Ovary (tissue), 9 donors: ENCODE measurements around the gene MYBPC3. TPM values are rescaled to one million over a fixed set of nuclear protein-coding genes. Genes with fewer than 3 reads are reported as not detected.
"Not testable (repeated sequence)": the region's sequence is repeated elsewhere in the genome, so short reads cannot be mapped to it uniquely, and the experiment has no call there.

Source experiments
- DNase-seq, 5 donors: peaks; one replicate each; pipeline ENCODE4 v3.0.0-alpha.2; 2019 to 2020
- H3K27ac ChIP-seq, 2 donors: fragments of 200-600 bp; one replicate each; pipeline versions ENCODE4 v1.5.1 to v1.8.0; 2019 to 2022
- H3K27me3 ChIP-seq: fragments of 200-600 bp; one replicate; pipeline ENCODE4 v1.8.0; 2022
- H3K36me3 ChIP-seq: fragments of 200-600 bp; sonication (generic); one replicate; pipeline ENCODE4 v1.5.1; 2019
- H3K4me1 ChIP-seq: one replicate; pipeline ENCODE4 v1.8.1; 2013; ENCODE audit warnings: mild to moderate bottlenecking, moderate library complexity; ENCODE audit not compliant: insufficient read depth
- H3K4me3 ChIP-seq: fragments of 200-600 bp; sonication (generic); one replicate; pipeline ENCODE4 v1.5.1; 2017
- H3K9me3 ChIP-seq, 2 donors: fragments of 200-600 bp in 1 of 2; sonication (generic) in 1 of 2; one replicate each; pipeline versions ENCODE4 v1.5.1 to v1.8.1; 2013 to 2019; ENCODE audit warnings: mild to moderate bottlenecking in 1 of 2, moderate library complexity in 1 of 2
- EP300 ChIP-seq: sonication (generic); formaldehyde crosslinking; IDR thresholded peaks from one replicate; pipeline ENCODE4 v1.6.1; 2017; ENCODE audit warnings: antibody characterized with exemption
- POLR2A ChIP-seq: fragments of 450-650 bp; IDR thresholded peaks from one replicate; pipeline ENCODE4 v1.6.1; 2017; ENCODE audit warnings: antibody characterized with exemption, mild to moderate bottlenecking, moderate library complexity
- WGBS, 3 donors: extraction: QIAGEN DNeasy Blood & Tissue Kit in 1 of 3; methylation state at CpG; one replicate each; pipeline versions ENCODE4 v1.1.5 to v1.1.7; 2013 to 2017; 5-methylcytosine and 5-hydroxymethylcytosine counted together
- intact Hi-C, 4 donors: fragments of 100-400 bp; cut with DNase I; formaldehyde crosslinking; loops; one replicate each; pipeline versions ENCODE4 v1.11.0 to v1.15.1; 2022 to 2023
- polyA plus RNA-seq, 2 donors: library from polyadenylated mRNA; stranded (reverse); fragments of 200-250 nt in 1 of 2; fragments of 350-450 nt in 1 of 2; fragmentation: Illumina TruSeq in 1 of 2; extraction: RNeasy Lipid Tissue Mini Kit (QIAGEN cat#74804) in 1 of 2; gene quantifications; one replicate each; pipeline ENCODE4 v1.2.3, GENCODE V29; 2013 to 2014
- total RNA-seq, 7 donors: library from RNA; depleted of rRNA in 2 of 7; stranded (reverse); fragments of >200 nt in 2 of 7; fragmentation: NEBNext Ultra II Directional in 3 of 7; extraction: Animal tissue kit (Norgen Biotek cat#: 25700) in 3 of 7; gene quantifications; one replicate each; pipeline versions ENCODE4 v1.1.0 to v1.2.4, GENCODE V29; 2016 to 2023
- TF ChIP-seq, protein P1 (sequence below), 3 donors: fragments of 450-650 bp in 2 of 3; fragments of 200-600 bp in 1 of 3; IDR thresholded peaks; one replicate each; pipeline versions ENCODE4 v1.5.1 to v1.8.0; 2016 to 2022; ENCODE audit warnings: antibody characterized with exemption in 3 of 3, mild to moderate bottlenecking in 1 of 3
- donor health status: DM: no; HTN: no; CAD: no; lungs with moderate emphysema.
- donor health status: DM: no; HTN: no; CAD: no.
- donor health status: Bipolar disorder and iron deficiency.
- donor health status: DM: yes; HTN: yes; CAD: no.
- donor health status: DM: no; HTN: no; CAD: no.
- donor health status: DM: yes; HTN: yes; CAD: no.

MYBPC3 gene
- total and polyA plus RNA-seq, 9 donors, result 0.05 to 0.40 (median 0.22) TPM; not detected in 4

DNA sequence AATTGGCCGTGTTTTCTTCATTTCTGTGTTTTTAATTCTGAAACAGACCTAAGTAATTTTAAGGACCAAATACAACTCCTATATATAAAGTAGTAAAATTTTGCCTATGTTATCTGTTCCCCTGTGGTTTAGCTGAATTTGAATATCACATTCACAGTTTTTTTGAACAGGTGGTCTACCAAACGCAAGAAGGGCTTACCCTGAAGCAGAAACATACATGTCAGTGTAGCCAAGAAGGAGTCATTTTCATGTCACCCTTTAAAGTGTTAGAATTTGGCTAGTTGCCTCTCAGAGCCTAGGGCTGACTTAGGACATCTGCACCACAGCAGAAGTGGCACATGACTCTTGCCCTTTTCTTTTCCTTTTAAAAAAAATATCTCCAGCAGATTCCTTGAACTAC is 34.3 kb downstream of the MYBPC3 start:
- TF ChIP-seq, protein P1, sequence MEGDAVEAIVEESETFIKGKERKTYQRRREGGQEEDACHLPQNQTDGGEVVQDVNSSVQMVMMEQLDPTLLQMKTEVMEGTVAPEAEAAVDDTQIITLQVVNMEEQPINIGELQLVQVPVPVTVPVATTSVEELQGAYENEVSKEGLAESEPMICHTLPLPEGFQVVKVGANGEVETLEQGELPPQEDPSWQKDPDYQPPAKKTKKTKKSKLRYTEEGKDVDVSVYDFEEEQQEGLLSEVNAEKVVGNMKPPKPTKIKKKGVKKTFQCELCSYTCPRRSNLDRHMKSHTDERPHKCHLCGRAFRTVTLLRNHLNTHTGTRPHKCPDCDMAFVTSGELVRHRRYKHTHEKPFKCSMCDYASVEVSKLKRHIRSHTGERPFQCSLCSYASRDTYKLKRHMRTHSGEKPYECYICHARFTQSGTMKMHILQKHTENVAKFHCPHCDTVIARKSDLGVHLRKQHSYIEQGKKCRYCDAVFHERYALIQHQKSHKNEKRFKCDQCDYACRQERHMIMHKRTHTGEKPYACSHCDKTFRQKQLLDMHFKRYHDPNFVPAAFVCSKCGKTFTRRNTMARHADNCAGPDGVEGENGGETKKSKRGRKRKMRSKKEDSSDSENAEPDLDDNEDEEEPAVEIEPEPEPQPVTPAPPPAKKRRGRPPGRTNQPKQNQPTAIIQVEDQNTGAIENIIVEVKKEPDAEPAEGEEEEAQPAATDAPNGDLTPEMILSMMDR (IDR thresholded peaks at IDR 0.05), result no peak
- TF ChIP-seq POLR2A (no peak), EP300 (no peak)
- Histone ChIP-seq H3K4me1 (no peaks in the 10 kb centered on the region), H3K27me3 (no peaks in the 10 kb centered on the region), H3K4me3 (no peak overlapping the region), H3K36me3 (no peaks in the 10 kb centered on the region), H3K9me3 (no peaks in the 10 kb centered on the region), H3K27ac (no peak overlapping the region)
- no peak for DNase-seq
- 92 to 98% (median 92%) methylated on average over 2 of the region's 2 CpGs for WGBS, 3 donors
- intact Hi-C loops, result no loop called here

DNA sequence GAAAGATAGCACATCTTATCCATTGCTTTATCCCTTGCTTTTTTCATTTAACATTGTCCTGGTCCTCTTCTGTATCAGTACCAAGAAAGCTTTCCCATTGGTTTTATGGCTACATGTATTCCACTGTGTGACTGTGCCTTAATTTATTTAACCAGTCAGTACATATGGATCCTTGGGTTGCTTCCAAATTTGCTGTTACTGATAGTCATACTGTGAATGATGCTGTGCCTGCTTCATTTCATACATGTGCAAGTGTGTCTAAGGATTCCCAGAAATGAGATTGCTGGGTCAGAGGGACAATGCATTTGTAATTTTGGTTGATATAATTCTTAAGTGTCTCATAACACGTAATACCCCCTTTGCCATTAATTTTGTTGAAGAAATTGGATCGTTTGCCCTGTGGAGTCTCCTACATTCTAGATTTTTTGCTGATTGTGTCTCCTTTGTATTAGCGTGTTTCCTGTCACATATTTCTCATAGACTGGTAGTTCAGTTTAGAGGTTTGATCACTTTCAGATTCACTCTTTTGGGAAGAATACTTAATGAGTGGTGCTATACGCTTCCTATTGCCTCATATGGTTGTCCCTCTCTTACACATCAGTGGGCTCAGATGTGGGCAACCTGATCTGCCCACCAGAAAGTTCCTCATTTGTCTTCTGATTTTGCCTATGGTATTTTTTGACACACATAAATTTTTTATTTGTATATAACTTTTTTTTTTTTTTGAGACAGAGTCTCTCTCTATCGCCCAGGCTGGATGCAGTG is 35.3 kb downstream of the MYBPC3 start:
- Histone ChIP-seq H3K4me3 (no peak overlapping the region), H3K36me3 (no peaks in the 10 kb centered on the region), H3K27me3 (no peaks in the 10 kb centered on the region), H3K9me3 (no peaks in the 10 kb centered on the region), H3K4me1 (no peaks in the 10 kb centered on the region), H3K27ac (no peak overlapping the region)
- intact Hi-C loops, result no loop called here
- WGBS, 3 donors, result 86 to 88% (median 87%) methylated on average over 5 of the region's 5 CpGs
- TF ChIP-seq EP300, result no peak
- TF ChIP-seq POLR2A, result no peak
- TF ChIP-seq, protein P1 (IDR thresholded peaks at IDR 0.05), result no peak
- no peak for DNase-seq

DNA sequence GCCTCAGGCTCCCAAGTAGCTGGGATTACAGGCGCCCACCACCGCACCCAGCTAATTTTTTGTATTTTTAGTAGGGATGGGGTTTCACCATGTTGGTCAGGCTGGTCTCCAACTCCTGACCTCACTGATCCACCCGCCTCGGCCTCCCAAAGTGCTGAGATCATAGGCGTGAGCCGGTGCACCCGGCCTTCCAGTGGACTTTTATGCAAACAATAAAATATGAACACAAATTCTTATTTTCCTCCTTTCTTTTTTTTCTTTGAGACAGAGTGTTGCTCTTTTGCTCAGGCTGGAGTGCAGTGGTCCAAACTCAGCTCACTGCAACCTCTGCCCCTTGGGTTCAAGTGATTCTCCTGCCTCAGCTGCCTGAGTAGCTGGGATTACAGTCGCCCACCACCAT is 36.0 kb downstream of the MYBPC3 start:
- WGBS, 3 donors, result 92 to 94% (median 94%) methylated on average over 8 of the region's 8 CpGs
- H3K4me3 ChIP-seq, H3K27ac ChIP-seq, intact Hi-C loops, H3K9me3 ChIP-seq, H3K4me1 ChIP-seq, H3K36me3 ChIP-seq, DNase-seq, H3K27me3 ChIP-seq: not testable (repeated sequence)

DNA sequence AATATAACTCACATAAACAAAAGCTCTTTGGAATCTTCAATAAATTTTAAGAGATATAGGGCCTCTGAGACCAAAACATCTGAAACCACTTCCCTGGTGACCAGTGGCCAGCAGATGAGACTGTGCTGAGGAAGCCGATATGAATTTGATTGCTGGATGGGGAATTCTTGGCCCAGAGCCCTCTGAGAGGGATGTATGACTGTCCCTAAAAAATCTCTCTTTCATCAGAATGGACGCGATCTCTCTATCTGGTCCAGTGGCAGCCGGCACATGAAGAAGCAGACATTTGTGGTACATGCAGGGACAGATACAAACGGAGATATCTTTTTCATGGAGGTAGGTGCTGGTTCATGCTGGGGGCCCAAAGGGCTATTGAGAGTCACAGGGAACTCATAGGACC is 37.5 kb downstream of the MYBPC3 start:
- Histone ChIP-seq H3K36me3 (no peaks in the 10 kb centered on the region), H3K27ac (no peak overlapping the region), H3K9me3 (no peaks in the 10 kb centered on the region), H3K4me3 (no peak overlapping the region), H3K4me1 (no peaks in the 10 kb centered on the region), H3K27me3 (no peaks in the 10 kb centered on the region)
- intact Hi-C loops, result no loop called here
- DNase-seq, result no peak
- TF ChIP-seq, protein P1 (IDR thresholded peaks at IDR 0.05), result no peak
- TF ChIP-seq POLR2A, result no peak
- no peak for TF ChIP-seq EP300
- WGBS, 3 donors, result 80 to 85% (median 83%) methylated on average over 5 of the region's 5 CpGs

DNA sequence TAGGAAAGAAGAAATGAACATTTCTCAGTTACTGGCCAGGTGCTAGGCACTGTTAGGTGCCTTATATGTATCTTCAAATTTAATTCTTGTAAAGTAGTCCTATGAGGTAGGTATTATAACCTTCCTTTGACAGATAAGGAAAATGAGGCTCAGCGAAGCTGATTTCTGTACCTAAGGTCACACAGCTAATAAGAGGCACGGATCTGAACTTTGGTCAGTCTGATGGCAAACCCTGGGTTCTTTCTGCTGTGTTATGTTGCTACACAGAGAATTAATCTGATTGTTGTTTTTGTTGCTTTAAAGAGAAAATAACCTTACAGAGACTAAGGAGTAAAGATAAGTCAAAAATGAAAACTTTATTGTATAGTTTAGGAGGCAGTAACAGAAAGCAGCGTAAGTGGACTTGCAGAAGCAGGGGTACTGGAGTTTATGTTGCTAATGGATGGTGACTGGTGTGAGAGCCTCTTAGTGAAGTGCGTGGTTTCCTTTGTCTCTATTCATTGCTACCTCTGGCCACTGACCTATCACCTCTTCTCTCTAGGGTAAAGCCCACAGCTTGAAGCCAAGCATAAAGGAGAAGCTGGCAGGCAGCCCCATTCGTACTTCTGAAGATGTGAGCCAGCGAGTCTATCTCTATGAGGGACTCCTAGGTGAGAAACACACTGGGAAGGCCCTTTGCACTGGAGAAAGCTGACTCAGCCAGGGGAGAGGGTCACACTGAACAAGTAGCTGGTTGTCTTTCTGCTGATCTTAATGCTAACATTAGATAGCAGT is 44.3 kb downstream of the MYBPC3 start:
- no peak overlapping the region for H3K27ac ChIP-seq
- H3K9me3 ChIP-seq, result no peaks in the 10 kb centered on the region
- no peaks in the 10 kb centered on the region for H3K27me3 ChIP-seq
- TF ChIP-seq POLR2A (no peak), EP300 (no peak)
- TF ChIP-seq, protein P1 (IDR thresholded peaks at IDR 0.05), result no peak
- 90 to 94% (median 92%) methylated on average over 6 of the region's 6 CpGs for whole genome bisulfite sequencing, 3 donors
- intact Hi-C loops, result no loop called here
- no peaks in the 10 kb centered on the region for H3K4me1 ChIP-seq
- H3K36me3 ChIP-seq, result no peaks in the 10 kb centered on the region
- no peak for DNase-seq
- no peak overlapping the region for H3K4me3 ChIP-seq
